Loucy (cell line): ENCODE results near the gene L3MBTL4.

Experiments used
- H2AFZ ChIP-seq: fragments of 200-600 bp; sonication (generic); 2 replicates; pipeline ENCODE4 v1.6.0; 2016; ENCODE audit warnings: antibody characterized with exemption, mild to moderate bottlenecking, low read length, moderate library complexity
- H3F3A ChIP-seq: fragments of 200-600 bp; 2 replicates; pipeline ENCODE4 v1.6.0; 2016; ENCODE audit warnings: antibody characterized with exemption, low read depth, mild to moderate bottlenecking
- H3K27me3 ChIP-seq: fragments of 200-600 bp; sonication (generic); 2 replicates; pipeline ENCODE4 v1.6.1; 2014; ENCODE audit warnings: low read length, mild to moderate bottlenecking; ENCODE audit not compliant: insufficient read depth, poor library complexity, severe bottlenecking
- H3K36me3 ChIP-seq: fragments of 200-600 bp; sonication (generic); 2 replicates; pipeline ENCODE4 v1.6.1; 2016; ENCODE audit warnings: low read length; ENCODE audit not compliant: insufficient read depth
- H3K4me1 ChIP-seq: fragments of 200-600 bp; sonication (generic); 2 replicates; pipeline ENCODE4 v1.5.1; 2014; ENCODE audit warnings: low read length, mild to moderate bottlenecking; ENCODE audit not compliant: insufficient read depth, poor library complexity, severe bottlenecking
- H3K4me2 ChIP-seq: fragments of 200-600 bp; sonication (generic); 2 replicates; pipeline ENCODE4 v1.6.0; 2014; ENCODE audit warnings: antibody characterized with exemption, low read length, low read depth, mild to moderate bottlenecking; ENCODE audit not compliant: poor library complexity, severe bottlenecking
- H3K4me3 ChIP-seq: fragments of 200-600 bp; sonication (generic); 2 replicates; pipeline ENCODE4 v1.5.1; 2014; ENCODE audit warnings: low read length, mild to moderate bottlenecking, mixed read lengths; ENCODE audit not compliant: poor library complexity, severe bottlenecking
- H3K79me2 ChIP-seq: fragments of 200-600 bp; sonication (generic); 2 replicates; pipeline ENCODE4 v1.6.1; 2014; ENCODE audit warnings: low read length; ENCODE audit not compliant: insufficient read depth
- H3K9ac ChIP-seq: fragments of 200-600 bp; sonication (generic); 2 replicates; pipeline ENCODE4 v1.6.0; 2014; ENCODE audit warnings: mild to moderate bottlenecking, low read depth, low read length, moderate library complexity; ENCODE audit not compliant: poor library complexity, severe bottlenecking
- H3K9me2 ChIP-seq: fragments of 200-600 bp; sonication (generic); replicated peaks from 2 replicates; pipeline ENCODE4 v1.6.1; 2016; ENCODE audit warnings: low read depth, low read length, mixed read lengths
- H3K9me3 ChIP-seq: fragments of 200-600 bp; sonication (generic); 2 replicates; pipeline ENCODE4 v1.6.1; 2014; ENCODE audit warnings: mild to moderate bottlenecking, antibody characterized with exemption, low read length, low read depth; ENCODE audit not compliant: insufficient read depth
- H4K20me1 ChIP-seq: fragments of 200-600 bp; sonication (generic); 2 replicates; pipeline ENCODE4 v1.6.0; 2014; ENCODE audit warnings: antibody characterized with exemption, low read length, mild to moderate bottlenecking; ENCODE audit not compliant: insufficient read depth, poor library complexity, severe bottlenecking
- CTCF ChIP-seq: fragments of 200-600 bp; sonication (generic); conservative IDR thresholded peaks from 2 replicates; pipeline ENCODE4 v1.5.1; 2014; ENCODE audit warnings: mild to moderate bottlenecking, antibody characterized with exemption, low read length
- EZH2phosphoT487 ChIP-seq: fragments of 200-600 bp; IDR thresholded peaks from 2 replicates; pipeline ENCODE4 v1.6.1; 2018; ENCODE audit warnings: antibody characterized with exemption, mild to moderate bottlenecking, moderate library complexity, borderline replicate concordance

L3MBTL4 gene

GRCh38 chr18:6204476-6204875 lies 210.2 kb downstream of the L3MBTL4 start:
- H3K4me1 ChIP-seq: no peaks in the 10 kb centered on the region
- H3K4me2 ChIP-seq: no peak overlapping the region
- no peaks in the 10 kb centered on the region for H3K9me2 ChIP-seq
- H2AFZ ChIP-seq: no peak overlapping the region
- H3K79me2 ChIP-seq: no peaks in the 10 kb centered on the region
- H3K36me3 ChIP-seq: no peaks in the 10 kb centered on the region
- no peaks in the 10 kb centered on the region for H3F3A ChIP-seq
- H3K4me3 ChIP-seq: no peak overlapping the region
- no peak for TF ChIP-seq CTCF
- H3K9ac ChIP-seq: no peak overlapping the region
- no peaks in the 10 kb centered on the region for H4K20me1 ChIP-seq
- H3K27me3 ChIP-seq: no peaks in the 10 kb centered on the region
- no peaks in the 10 kb centered on the region for H3K9me3 ChIP-seq

- no peak overlapping the region for H2AFZ ChIP-seq
- no peaks in the 10 kb centered on the region for H3F3A ChIP-seq
- H3K4me3 ChIP-seq: no peak overlapping the region
- no peak overlapping the region for H3K9ac ChIP-seq
- H3K9me3 ChIP-seq: no peaks in the 10 kb centered on the region; the same call in 1 of the 2 replicates
- TF ChIP-seq CTCF (no peak), EZH2phosphoT487 (no peak)
- H3K4me2 ChIP-seq: no peak overlapping the region
- H3K27me3 ChIP-seq: no peaks in the 10 kb centered on the region
- H4K20me1 ChIP-seq: no peaks in the 10 kb centered on the region
- no peaks in the 10 kb centered on the region for H3K36me3 ChIP-seq
- no peaks in the 10 kb centered on the region for H3K79me2 ChIP-seq
- H3K4me1 ChIP-seq: no peaks in the 10 kb centered on the region
- no peaks in the 10 kb centered on the region for H3K9me2 ChIP-seq
Observed at GRCh38 chr18:6203791-6204190, 210.9 kb downstream of the L3MBTL4 start.

GRCh38 chr18:6202861-6203260 lies 211.8 kb downstream of the L3MBTL4 start:
- Histone ChIP-seq H3K9me2 (no peaks in the 10 kb centered on the region), H3K9me3 (no peaks in the 10 kb centered on the region; the same call in 1 of the 2 replicates), H3K4me2 (no peak overlapping the region), H3K27me3 (no peaks in the 10 kb centered on the region), H3K9ac (no peak overlapping the region), H3K4me1 (no peaks in the 10 kb centered on the region), H2AFZ (no peak overlapping the region), H3K79me2 (no peaks in the 10 kb centered on the region), H3K36me3 (no peaks in the 10 kb centered on the region), H4K20me1 (no peaks in the 10 kb centered on the region), H3K4me3 (no peak overlapping the region), H3F3A (no peaks in the 10 kb centered on the region)
- TF ChIP-seq EZH2phosphoT487: no peak

GRCh38 chr18:6200204-6200774 lies 214.4 kb downstream of the L3MBTL4 start:
- Histone ChIP-seq H3K27me3 (no peaks in the 10 kb centered on the region), H3K79me2 (no peaks in the 10 kb centered on the region), H3K4me1 (no peaks in the 10 kb centered on the region), H3K9me3 (no peaks in the 10 kb centered on the region; the same call in 1 of the 2 replicates), H3F3A (no peaks in the 10 kb centered on the region), H3K9me2 (no peaks in the 10 kb centered on the region), H3K9ac (no peak overlapping the region), H4K20me1 (no peaks in the 10 kb centered on the region), H3K36me3 (no peaks in the 10 kb centered on the region), H2AFZ (no peak overlapping the region), H3K4me3 (no peak overlapping the region), H3K4me2 (no peak overlapping the region)
- TF ChIP-seq EZH2phosphoT487: no peak
- no peak for TF ChIP-seq CTCF
